Effector memory CD8-positive, alpha-beta T cell (primary cell): Measurements from ENCODE around the gene NOD1.

Source experiments
- ATAC-seq: fragments of 150-1000 bp; cut with Tn5 transposase; replicated peaks from 2 replicates; pipeline ENCODE4 v1.10.0; 2021; ENCODE audit warnings: mild to moderate bottlenecking, moderate library complexity
- DNase-seq, 3 experiments: peaks; one replicate each; pipeline ENCODE4 v3.0.0; 2021
- H3K27ac Mint-ChIP-seq, 2 donors: one replicate each; pipeline ENCODE4 v1.8.0; 2022; ENCODE audit warnings: mild to moderate bottlenecking in 2 of 2, mixed read lengths in 2 of 2, moderate library complexity in 2 of 2
- H3K27me3 Mint-ChIP-seq, 2 donors: one replicate each; pipeline ENCODE4 v1.8.0; 2022; ENCODE audit warnings: mixed read lengths in 2 of 2
- H3K36me3 Mint-ChIP-seq: one replicate; pipeline ENCODE4 v1.8.0; 2022; ENCODE audit warnings: mild to moderate bottlenecking, moderate library complexity, mixed read lengths; ENCODE audit not compliant: insufficient read depth
- H3K4me1 Mint-ChIP-seq, 2 donors: one replicate each; pipeline ENCODE4 v1.8.0; 2022; ENCODE audit warnings: low read depth in 2 of 2, mixed read lengths in 2 of 2
- H3K4me3 Mint-ChIP-seq, 2 donors: one replicate each; pipeline ENCODE4 v1.8.0; 2022; ENCODE audit warnings: mild to moderate bottlenecking in 2 of 2, mixed read lengths in 2 of 2, moderate library complexity in 2 of 2
- H3K9me3 Mint-ChIP-seq, 2 donors: one replicate each; pipeline ENCODE4 v1.8.0; 2022; ENCODE audit warnings: mixed read lengths in 2 of 2

NOD1 gene

DNA sequence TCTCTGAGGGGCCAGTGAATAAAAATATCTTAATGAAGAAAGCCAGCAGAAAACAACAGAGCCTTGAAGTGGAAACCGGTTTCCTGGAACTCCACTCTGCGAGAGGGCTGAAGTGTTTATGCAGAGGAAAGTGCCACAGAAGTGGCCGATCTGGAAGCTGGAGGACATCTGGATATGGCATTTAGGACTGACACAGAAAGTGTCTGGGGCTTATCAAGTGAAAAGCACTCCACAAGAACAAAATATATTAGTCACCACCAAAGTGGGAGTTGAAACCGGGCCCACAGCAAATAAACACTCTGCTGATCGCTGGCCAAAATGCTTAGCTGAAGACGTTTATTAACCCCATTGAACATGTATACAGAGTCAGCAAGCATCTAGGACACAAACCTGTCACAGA is 7.8 kb downstream of the NOD1 start:
- DNase-seq: no peak
- H3K36me3 Mint-ChIP-seq: peaks cover 6% of the 10 kb centered on the region
- peaks cover 64 to 66% of the 10 kb centered on the region in 2 donors for H3K4me1 Mint-ChIP-seq
- H3K27me3 Mint-ChIP-seq: no peaks in the 10 kb centered on the region
- no peaks in the 10 kb centered on the region for H3K9me3 Mint-ChIP-seq
- peak overlapping the region in 1 of 2 donors; percentile 67 for H3K4me3 Mint-ChIP-seq
- no peak for ATAC-seq
- peak overlapping the region in 1 of 2 donors; percentile 56 for H3K27ac Mint-ChIP-seq

DNA sequence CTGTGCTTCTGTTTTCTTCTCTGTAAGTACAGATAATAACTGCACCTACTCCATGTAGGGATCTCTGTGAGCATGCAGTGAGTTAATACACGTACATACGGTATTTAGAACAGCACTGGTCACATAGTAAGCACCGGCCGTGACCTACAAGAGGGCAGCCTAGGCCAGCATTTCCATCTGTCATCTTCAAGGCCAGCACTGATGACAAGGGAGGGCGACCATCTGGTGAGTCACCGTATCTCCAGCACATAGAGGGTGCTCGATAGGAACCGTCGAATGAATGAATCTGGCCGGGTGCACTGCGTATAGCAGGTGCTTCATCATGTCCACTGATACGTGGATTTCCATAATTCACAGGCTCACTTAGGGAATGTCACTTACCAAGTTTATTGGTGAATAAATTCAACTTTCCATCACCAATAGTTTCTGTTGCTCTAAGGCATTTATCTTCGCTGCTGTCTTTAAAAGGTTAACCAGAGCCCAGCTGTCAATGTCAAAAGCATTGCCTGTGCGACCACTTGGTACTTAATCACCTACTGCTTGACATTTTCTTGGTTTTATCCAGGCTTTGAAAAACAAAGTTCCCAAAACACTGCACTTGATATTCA is 8.3 kb downstream of the NOD1 start:
- Mint-ChIP-seq H3K27me3 (no peaks in the 10 kb centered on the region), H3K9me3 (no peaks in the 10 kb centered on the region), H3K4me1 (peaks cover 67 to 68% of the 10 kb centered on the region in 2 donors), H3K27ac (peak overlapping the region in 1 of 2 donors; percentile 56), H3K4me3 (peak overlapping the region in 1 of 2 donors; percentile 67), H3K36me3 (peaks cover 9% of the 10 kb centered on the region)
- ATAC-seq: no peak
- DNase-seq: no peak

DNA sequence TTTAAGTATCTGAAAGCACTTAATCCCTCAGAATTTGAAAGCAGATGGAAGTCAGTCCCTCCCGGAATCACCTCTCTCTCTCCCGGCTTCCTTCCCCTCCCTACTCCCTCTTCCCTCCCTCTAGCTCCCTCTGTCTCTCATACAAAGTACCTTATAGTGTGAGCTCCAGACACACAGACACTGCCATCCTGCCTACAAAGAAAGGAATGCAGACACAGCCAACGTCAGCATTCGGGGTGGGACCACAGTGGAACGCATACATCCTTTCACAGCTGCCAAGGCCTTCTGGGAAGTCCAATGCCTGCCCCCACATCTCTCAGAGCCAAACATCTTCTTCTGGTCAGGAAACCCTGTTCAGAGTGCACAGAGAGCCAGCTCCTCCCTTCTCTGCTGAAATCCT is 9.3 kb downstream of the NOD1 start:
- H3K27me3 Mint-ChIP-seq: no peaks in the 10 kb centered on the region
- peak overlapping the region in 1 of 2 donors; percentile 56 for H3K27ac Mint-ChIP-seq
- H3K36me3 Mint-ChIP-seq: peaks cover 9% of the 10 kb centered on the region
- DNase-seq (no peak), ATAC-seq (no peak)
- peak overlapping the region in 1 of 2 donors; percentile 42 for H3K4me3 Mint-ChIP-seq
- no peaks in the 10 kb centered on the region for H3K9me3 Mint-ChIP-seq
- peaks cover 68 to 72% of the 10 kb centered on the region in 2 donors for H3K4me1 Mint-ChIP-seq

DNA sequence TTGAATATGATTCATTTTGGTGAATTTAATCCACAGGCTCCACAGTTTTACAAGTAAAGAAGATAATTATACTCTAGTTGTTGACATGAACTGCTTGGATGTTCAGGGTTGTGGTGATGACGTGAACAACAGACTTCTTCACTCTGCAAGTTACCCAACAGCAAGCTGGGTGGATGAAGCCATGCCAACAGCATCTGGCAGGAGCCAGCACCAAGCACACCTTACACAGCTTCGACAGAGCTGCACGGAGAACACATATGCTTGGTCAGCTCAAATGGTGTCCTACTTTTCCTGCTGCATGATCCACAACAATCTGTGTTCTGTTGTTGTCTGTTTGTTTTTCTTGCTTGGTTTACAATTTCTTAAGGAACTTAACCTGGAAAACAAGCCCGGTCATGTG is 9.8 kb downstream of the NOD1 start:
- DNase-seq (no peak), ATAC-seq (no peak)
- no peaks in the 10 kb centered on the region for H3K9me3 Mint-ChIP-seq
- H3K27me3 Mint-ChIP-seq: no peaks in the 10 kb centered on the region
- peaks cover 68 to 73% of the 10 kb centered on the region in 2 donors for H3K4me1 Mint-ChIP-seq
- no peak overlapping the region for H3K4me3 Mint-ChIP-seq
- H3K36me3 Mint-ChIP-seq: peaks cover 11% of the 10 kb centered on the region
- H3K27ac Mint-ChIP-seq: peak overlapping the region in 1 of 2 donors; percentile 23

DNA sequence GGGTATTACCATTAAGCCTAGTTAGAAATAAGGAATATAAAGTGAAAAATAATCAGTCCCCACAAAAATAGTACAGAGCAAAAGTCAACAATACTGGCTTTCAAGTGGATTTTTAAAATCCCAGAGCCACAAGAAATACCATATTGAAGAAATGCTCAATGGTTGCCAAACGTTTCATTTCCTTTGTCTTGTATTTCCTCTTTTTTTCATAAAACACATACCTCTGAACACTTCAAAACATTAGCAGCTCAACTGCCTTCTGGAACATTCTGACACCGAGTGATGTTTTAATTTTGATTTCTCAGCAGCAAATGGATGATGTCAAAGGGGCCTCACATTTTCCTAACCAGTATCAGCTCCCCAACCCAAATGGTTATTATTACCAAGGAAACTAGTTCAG is 10.5 kb downstream of the NOD1 start:
- Mint-ChIP-seq H3K4me1 (peaks cover 64 to 68% of the 10 kb centered on the region in 2 donors), H3K27ac (peak overlapping the region in 1 of 2 donors; percentile 23), H3K36me3 (peaks cover 16% of the 10 kb centered on the region), H3K27me3 (no peaks in the 10 kb centered on the region), H3K4me3 (no peak overlapping the region), H3K9me3 (no peaks in the 10 kb centered on the region)
- ATAC-seq (no peak), DNase-seq (no peak)

DNA sequence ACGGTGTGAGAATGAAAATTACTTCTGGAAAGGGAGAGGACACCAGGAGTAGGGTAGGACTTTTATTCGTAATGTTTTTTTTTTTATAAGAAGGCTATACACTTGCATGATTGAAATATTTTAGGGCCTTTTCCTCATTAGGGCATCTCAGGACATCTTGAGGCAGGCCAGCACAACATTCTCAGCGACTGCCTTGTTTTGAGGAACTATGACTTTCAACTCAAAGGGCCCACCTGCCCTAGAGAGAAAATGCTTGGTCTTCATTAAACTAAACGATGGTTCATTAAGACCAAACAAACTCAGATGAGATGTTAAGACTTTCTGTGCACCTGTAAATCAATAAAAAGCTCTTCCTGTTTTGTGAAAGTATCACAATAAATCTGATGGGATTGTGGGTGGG is 11.3 kb downstream of the NOD1 start:
- Mint-ChIP-seq H3K27ac (no peak overlapping the region), H3K4me3 (no peak overlapping the region), H3K36me3 (peaks cover 22% of the 10 kb centered on the region), H3K9me3 (no peaks in the 10 kb centered on the region), H3K4me1 (peaks cover 62% of the 10 kb centered on the region in 2 donors), H3K27me3 (no peaks in the 10 kb centered on the region)
- ATAC-seq (no peak), DNase-seq (no peak)

DNA sequence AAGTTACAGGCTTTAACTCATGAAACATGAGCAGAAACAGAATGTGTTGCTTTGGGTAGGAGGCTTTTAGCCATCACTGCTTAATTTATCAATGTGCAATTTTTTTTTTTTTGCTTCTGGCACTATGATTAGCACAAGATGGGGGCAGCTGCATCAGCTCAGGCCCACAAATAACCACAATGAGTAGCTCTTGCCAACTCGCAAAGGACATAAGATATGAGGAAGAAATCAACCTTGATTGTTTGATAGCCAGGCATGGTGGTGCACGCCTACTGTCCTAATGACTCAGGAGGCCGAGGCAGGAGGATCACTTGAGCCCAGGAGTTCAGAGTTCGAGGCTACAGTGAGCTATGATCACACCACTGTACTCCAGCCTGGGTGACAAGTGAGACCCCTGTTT is 12.3 kb downstream of the NOD1 start:
- Mint-ChIP-seq H3K36me3 (peaks cover 22% of the 10 kb centered on the region), H3K9me3 (no peaks in the 10 kb centered on the region), H3K27me3 (no peaks in the 10 kb centered on the region), H3K4me1 (peaks cover 53% of the 10 kb centered on the region in 2 donors), H3K4me3 (no peak overlapping the region), H3K27ac (peak overlapping the region in 1 of 2 donors; percentile 38)
- DNase-seq (no peak), ATAC-seq (no peak)

DNA sequence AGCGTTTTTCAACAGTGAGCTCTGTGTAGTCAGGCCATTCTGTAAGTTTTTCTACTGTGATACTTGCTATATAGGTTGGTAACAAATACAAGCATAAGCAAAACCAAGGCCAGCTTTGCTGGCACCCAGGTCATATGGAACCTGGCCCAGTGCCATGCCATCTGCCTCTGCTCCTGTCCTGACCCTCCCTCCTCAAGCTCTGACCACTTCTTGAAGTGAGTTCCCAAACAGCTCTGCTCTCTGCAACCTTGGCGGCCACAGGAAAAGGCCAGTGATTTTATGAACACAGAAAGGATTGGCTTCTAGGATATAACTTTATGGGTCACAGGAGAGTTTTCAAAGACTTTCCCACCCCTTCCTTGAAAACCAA is 12.8 kb downstream of the NOD1 start:
- Mint-ChIP-seq H3K4me3 (no peak overlapping the region), H3K9me3 (no peaks in the 10 kb centered on the region), H3K36me3 (peaks cover 22% of the 10 kb centered on the region), H3K4me1 (peaks cover 48 to 49% of the 10 kb centered on the region in 2 donors), H3K27ac (peak overlapping the region in 1 of 2 donors; percentile 38), H3K27me3 (no peaks in the 10 kb centered on the region)
- ATAC-seq (no peak), DNase-seq (no peak)

DNA sequence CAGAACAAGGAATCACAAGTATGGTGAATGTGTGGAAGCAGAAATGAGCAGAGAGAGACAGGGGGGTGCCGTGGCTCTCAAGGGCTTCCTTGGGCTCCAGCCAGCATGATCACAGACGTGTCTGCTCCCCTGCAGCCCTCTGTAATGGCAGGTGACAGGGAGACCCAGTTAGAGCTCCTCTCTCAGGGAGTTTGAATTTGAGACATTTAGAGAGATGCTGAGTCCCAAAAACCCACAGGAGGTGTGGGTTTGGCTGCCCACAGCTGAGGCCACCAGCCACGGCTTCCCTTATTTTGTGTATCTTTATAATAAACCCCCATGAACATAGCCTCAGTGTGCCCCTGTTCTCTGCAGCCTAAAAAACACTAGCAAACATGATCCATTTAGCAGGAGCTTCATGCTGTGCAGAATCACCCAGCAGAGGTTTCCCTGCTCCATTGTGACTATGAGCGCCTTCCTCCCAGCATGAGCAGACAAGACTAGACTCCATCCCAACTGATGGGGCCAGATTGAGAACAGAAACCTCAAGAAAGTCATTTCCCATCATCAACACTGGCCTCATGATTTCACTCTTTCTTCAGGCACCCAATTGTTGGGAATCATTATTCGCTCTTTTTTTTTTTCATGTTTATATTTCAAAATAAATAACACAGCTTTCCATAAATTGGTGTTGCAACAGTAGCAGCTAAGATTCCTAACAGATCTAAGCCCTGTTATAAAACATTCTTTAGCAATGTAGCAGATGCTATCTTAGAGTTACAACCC is 13.4 kb downstream of the NOD1 start:
- peak overlapping the region in 1 of 2 donors; percentile 41 for H3K27ac Mint-ChIP-seq
- H3K9me3 Mint-ChIP-seq: no peaks in the 10 kb centered on the region
- peaks cover 22% of the 10 kb centered on the region for H3K36me3 Mint-ChIP-seq
- ATAC-seq (no peak), DNase-seq (no peak)
- no peaks in the 10 kb centered on the region for H3K27me3 Mint-ChIP-seq
- H3K4me3 Mint-ChIP-seq: no peak overlapping the region
- peaks cover 43 to 49% of the 10 kb centered on the region in 2 donors for H3K4me1 Mint-ChIP-seq

DNA sequence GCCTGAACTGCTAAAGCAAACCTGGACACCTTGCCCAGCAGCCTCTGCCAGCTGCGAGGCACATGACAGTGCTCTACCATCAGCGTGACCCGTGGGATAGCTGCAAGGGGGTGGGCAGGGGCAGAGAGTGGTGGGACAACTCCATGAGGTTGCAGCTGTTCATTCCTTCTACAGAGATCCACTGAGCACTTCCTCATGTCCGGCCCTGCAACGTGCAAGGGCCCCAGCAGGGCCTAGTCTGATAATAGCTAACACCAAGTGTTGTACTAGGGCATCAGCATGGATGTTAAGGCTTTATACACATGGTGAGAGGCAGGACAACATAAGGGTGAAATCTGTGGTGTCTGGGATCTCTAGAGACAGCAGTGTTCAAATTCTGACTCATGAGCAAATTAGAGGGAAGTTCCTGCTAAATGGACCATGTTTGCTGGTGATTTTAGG is 14.3 kb downstream of the NOD1 start:
- Mint-ChIP-seq H3K27ac (peak overlapping the region in 1 of 2 donors; percentile 62), H3K27me3 (no peaks in the 10 kb centered on the region), H3K36me3 (peaks cover 25% of the 10 kb centered on the region), H3K4me3 (no peak overlapping the region), H3K9me3 (no peaks in the 10 kb centered on the region), H3K4me1 (peaks cover 39 to 44% of the 10 kb centered on the region in 2 donors)
- ATAC-seq (no peak), DNase-seq (no peak)

DNA sequence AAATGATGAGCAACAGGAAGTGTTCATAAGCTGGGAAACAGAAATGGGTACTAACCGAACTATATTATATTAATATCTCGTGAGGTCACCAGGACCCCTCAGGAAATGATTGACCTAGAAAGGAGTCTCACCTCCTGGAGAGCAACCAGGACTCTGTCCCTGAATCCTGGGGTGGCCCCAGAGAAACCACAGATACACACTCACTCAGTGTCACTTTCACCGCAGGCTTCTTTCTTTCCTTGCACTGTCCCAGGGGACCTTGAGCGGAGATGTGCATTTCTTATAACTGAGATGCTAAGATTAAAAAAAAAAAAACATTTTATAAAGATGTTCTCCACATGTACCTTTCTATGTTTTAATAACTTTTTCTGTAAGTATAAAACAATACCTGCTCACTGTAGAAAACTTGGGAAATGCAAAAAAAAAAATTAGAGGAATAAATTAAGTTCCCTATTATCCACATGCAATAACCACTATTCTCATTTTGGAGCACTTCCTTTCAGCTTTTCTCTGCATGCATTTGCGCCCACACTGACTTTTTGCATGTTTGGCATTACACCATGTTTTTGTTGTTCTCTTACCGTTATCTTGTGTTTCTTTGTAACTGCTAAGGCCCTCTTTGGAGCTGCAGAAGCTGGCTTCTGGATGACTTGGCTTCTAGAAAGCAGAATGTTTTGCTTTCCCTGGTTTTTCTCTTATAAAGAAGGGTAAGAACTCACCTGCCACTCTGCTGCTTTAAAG is 15.0 kb downstream of the NOD1 start:
- H3K4me3 Mint-ChIP-seq: no peak overlapping the region

DNA sequence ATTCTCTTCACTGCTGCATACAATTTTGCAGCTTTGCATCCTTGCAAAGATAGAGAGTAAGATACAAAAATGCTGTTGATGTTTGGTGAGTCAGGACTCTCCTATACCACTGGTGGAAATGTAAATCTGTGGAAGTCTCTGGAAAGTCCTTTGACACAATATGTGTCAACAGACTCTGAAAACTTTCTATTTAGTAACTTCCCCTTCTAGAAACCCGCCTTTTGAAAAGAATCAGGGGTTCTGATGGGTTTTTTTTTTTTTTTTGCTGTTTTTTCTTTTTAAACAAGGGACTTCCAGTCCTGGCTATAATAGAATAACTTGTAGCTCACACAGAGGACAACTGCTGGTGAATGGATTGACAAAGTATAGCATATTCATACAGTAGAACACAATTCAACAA is 16.4 kb downstream of the NOD1 start:
- H3K4me3 Mint-ChIP-seq: no peak overlapping the region
- H3K27ac Mint-ChIP-seq: peak overlapping the region; percentile 31 to 59
- H3K36me3 Mint-ChIP-seq: peaks cover 30% of the 10 kb centered on the region
- no peaks in the 10 kb centered on the region for H3K27me3 Mint-ChIP-seq
- DNase-seq (no peak), ATAC-seq (no peak)
- H3K4me1 Mint-ChIP-seq: peaks cover 26 to 30% of the 10 kb centered on the region in 2 donors
- H3K9me3 Mint-ChIP-seq: no peaks in the 10 kb centered on the region

More for the DNA sequence above, 15.0 kb downstream of the NOD1 start:
- H3K27ac Mint-ChIP-seq: peak overlapping the region in 1 of 2 donors; percentile 62
- peaks cover 37 to 38% of the 10 kb centered on the region in 2 donors for H3K4me1 Mint-ChIP-seq
- peaks cover 26% of the 10 kb centered on the region for H3K36me3 Mint-ChIP-seq
- H3K27me3 Mint-ChIP-seq: no peaks in the 10 kb centered on the region
- ATAC-seq (no peak), DNase-seq (no peak)
- H3K9me3 Mint-ChIP-seq: no peaks in the 10 kb centered on the region

DNA sequence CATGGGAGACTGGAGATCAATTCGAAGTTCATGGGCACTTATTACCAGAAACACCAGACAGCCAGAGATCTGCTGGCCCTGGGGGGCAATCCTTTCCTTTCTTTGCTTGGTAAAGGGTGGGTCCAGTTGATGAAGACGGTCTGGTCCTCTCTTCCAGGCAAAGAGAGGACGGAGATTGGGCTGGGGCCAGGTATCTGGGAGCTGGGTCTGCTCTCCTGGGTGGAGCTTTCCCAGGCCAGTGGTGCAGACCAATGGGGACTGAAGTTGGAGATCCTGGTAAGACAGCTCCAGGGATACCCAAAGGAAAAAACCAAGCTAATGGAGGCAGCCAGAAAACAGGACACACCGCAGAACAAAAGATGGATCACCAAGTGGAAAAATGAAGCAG is 18.3 kb downstream of the NOD1 start:
- H3K4me3 Mint-ChIP-seq: no peak overlapping the region
- peaks cover 14 to 16% of the 10 kb centered on the region in 2 donors for H3K4me1 Mint-ChIP-seq
- H3K27me3 Mint-ChIP-seq: no peaks in the 10 kb centered on the region
- H3K9me3 Mint-ChIP-seq: no peaks in the 10 kb centered on the region
- H3K36me3 Mint-ChIP-seq: peaks cover 36% of the 10 kb centered on the region
- no peak for DNase-seq
- peak overlapping the region; percentile 55 to 59 for H3K27ac Mint-ChIP-seq
- ATAC-seq: no peak
